GM18870 (cell line): ENCODE results near the gene ACAD10.
"Not testable (repeated sequence)": the region's sequence is repeated elsewhere in the genome, so short reads cannot be mapped to it uniquely, and the experiment has no call there.

Experiments used
- ATAC-seq: cut with Tn5 transposase; IDR thresholded peaks from one replicate; pipeline ENCODE4 v1.9.1; 2021; ENCODE audit warnings: moderate library complexity; ENCODE audit not compliant: unreplicated experiment

ACAD10 gene

GRCh38 chr12:111685811-111686573 is at the start of gene ACAD10, which contains the start of gene BRAP:
TSS of gene ACAD10 (plus strand) at chr12:111686053. CDS start at chr12:111692710, 6,657 bp downstream.
TSS of gene BRAP (minus strand) at chr12:111685956. CDS start at chr12:111685792, 164 bp downstream.
- peak; percentile 84 for ATAC-seq

GRCh38 chr12:111636209-111636945 is 49.5 kb upstream of the ACAD10 start:
- ATAC-seq, result no peak

GRCh38 chr12:111638556-111638955 is 47.3 kb upstream of the ACAD10 start:
- ATAC-seq, result no peak

- ATAC-seq, result no peak
Observed at GRCh38 chr12:111640506-111640905, 45.3 kb upstream of the ACAD10 start.

- ATAC-seq, result no peak
Observed at GRCh38 chr12:111642681-111643426, 43.0 kb upstream of the ACAD10 start.

GRCh38 chr12:111643427-111643826 is 42.4 kb upstream of the ACAD10 start:
- ATAC-seq, result no peak

GRCh38 chr12:111645433-111645832 is 40.4 kb upstream of the ACAD10 start:
- no peak for ATAC-seq

- ATAC-seq, result no peak
Observed at GRCh38 chr12:111650912-111651311, 34.9 kb upstream of the ACAD10 start.

GRCh38 chr12:111652530-111652929 is 33.3 kb upstream of the ACAD10 start:
- not testable (repeated sequence) for ATAC-seq

GRCh38 chr12:111653596-111653995 is 32.3 kb upstream of the ACAD10 start:
- ATAC-seq, result no peak

GRCh38 chr12:111655356-111655755 is 30.5 kb upstream of the ACAD10 start:
- no peak for ATAC-seq

- no peak for ATAC-seq
Observed at GRCh38 chr12:111656016-111656415, 29.8 kb upstream of the ACAD10 start.

- ATAC-seq, result no peak
Observed at GRCh38 chr12:111664499-111664898, 21.4 kb upstream of the ACAD10 start.

- no peak for ATAC-seq
Observed at GRCh38 chr12:111664961-111665865, 20.6 kb upstream of the ACAD10 start.

GRCh38 chr12:111672822-111673381 is 13.0 kb upstream of the ACAD10 start:
- ATAC-seq, result no peak

GRCh38 chr12:111673503-111673902 is 12.3 kb upstream of the ACAD10 start:
- ATAC-seq, result no peak

GRCh38 chr12:111677186-111677585 is 8.7 kb upstream of the ACAD10 start:
- ATAC-seq, result no peak

GRCh38 chr12:111684485-111685198 is 1.2 kb upstream of the ACAD10 start:
- ATAC-seq, result not testable (repeated sequence)

- ATAC-seq, result no peak
Observed at GRCh38 chr12:111685322-111685810, 487 bp upstream of the ACAD10 start.
